GM18870 (cell line): ENCODE results near the gene RASGRF2.

Source experiments
- ATAC-seq: cut with Tn5 transposase; IDR thresholded peaks from one replicate; pipeline ENCODE4 v1.9.1; 2021; ENCODE audit warnings: moderate library complexity; ENCODE audit not compliant: unreplicated experiment

RASGRF2 gene

DNA sequence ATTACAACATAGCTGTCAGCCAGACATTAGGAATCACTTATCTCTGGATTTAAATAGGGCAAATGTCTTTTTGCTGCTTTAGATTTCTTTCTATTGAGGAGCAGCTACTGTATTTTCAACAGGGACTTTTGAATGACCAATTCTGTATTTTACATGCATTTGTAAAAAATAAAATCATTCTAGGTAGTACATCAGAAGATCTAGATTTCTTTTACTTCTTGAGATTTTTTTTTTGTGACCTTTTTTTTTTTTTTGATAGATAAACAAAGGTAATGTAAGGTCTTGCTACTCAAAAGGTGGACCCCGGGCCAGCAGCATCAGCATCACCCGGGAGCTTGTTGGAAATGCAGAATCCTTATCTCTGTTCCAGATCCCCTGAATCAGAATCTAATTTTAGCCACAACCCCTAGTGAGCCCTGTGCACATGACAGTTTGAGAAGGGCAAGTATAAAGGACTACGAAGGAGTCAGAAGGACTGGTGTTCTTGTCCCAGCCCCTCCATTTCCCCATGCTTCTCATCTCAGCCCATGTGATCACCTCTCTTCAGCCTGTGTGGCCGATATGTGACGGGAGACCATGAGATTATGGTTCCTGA is 235.3 kb downstream of the RASGRF2 start:
- ATAC-seq, result no peak

DNA sequence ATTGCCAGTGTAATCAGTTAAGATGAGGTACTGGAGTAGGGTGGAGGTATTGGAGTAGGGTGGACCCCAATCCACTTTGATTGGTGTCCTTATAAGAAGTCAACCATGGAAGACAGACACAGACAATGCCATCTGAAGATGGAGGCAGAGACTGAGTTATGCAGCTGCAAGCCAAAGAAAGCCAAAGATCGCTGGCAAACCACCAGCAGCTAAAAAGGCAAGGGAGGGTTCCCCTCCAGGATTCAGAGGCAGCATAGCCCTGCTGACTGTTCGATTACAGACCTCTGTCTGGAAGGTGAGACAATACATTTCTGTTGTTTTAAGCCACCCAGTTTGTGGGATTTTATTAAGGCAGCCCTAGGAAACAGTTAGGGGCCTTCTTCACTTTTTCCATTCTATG is 242.5 kb downstream of the RASGRF2 start:
- no peak for ATAC-seq

DNA sequence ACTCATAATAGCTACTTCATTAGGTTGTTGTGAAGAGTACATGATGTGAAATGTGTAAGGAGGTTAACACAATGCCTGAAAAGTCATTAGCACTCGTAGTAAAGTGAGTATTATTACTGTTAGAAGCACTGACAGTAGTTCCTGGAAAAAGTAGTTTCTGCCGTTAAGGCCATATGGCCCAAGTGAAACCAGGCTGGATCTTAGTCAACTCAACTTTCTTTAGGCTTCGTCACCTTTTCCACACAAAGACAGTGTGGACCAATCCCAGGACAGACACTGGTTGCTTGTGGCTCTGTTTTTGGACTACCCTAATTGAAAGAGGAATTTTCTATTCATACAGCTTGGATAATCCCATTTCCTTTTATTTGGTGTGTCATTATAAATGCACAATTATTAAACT is 243.6 kb downstream of the RASGRF2 start:
- no peak for ATAC-seq

DNA sequence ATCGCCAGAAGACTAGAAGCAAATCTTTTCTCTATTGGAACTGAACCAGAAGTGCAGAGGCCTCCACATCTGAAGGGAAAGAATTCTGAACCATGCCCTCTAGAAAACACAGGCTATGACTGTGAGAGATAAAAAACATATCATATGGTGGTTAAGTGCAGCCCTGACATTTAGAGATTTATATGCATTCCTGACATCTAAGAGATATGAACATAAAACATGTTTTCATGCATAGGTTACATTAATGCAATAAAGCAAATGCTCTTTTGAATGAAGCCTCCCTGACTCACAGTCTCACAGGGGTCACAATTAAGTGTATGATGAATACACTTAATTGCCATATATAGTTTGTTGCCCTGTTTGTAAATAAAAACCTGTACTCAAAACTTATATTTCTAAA is 244.0 kb downstream of the RASGRF2 start:
- ATAC-seq, result no peak

DNA sequence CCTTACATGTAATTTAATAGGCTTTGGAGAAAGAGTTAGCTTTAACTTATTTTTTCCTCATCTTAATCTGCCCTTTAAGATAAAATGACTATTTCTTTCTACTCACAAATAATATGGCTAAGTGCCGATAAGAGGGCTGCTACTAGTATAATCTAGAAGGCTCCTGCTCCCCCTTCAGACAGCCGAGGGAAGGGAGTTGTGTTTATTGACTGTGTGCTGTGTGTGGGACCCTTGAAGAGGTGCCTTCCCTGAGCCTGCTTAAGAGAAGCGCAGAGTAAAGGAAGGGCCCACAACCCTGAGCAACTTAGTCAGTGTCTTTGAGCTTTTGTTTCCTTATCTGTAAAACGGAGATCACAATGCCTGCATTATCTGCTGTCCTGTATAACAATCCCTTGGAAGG is 244.9 kb downstream of the RASGRF2 start:
- no peak for ATAC-seq

DNA sequence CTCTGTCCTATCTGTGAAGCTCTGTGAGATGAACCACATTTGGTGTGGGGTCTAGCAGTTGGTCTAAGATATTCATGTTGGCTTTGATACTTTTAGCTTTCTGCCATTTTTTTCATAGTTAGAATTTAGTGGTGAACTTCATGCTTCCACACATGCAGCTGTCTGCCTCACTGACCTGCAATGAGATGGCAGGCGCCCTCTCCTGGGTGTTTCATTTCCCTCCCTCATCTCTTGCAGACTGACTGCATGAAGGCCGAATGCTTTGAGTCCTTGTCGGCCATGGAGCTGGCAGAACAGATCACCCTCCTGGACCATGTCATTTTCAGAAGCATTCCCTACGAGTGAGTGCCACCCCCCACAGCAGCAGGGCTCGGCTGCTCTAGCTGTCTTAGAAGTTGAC is 246.8 kb downstream of the RASGRF2 start:
- no peak for ATAC-seq

DNA sequence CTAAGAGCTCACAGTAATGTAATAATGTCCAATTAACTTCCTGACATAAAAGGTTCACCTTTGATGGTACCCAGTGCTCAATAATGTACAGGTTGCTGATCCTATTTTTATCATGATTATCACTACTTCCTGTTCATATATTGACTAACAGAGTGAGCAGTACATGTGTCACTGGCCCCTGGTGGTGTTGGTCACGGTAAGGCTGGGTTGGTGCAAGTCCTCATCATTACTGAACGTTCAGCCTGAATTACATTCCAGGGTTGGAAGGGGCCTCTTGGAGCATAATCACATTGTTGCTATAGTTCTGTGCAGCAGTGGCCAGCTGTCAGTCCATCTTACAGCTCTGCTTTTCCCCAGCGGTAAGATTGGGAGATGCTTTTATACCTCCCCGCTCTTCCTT is 248.7 kb downstream of the RASGRF2 start:
- no peak for ATAC-seq

DNA sequence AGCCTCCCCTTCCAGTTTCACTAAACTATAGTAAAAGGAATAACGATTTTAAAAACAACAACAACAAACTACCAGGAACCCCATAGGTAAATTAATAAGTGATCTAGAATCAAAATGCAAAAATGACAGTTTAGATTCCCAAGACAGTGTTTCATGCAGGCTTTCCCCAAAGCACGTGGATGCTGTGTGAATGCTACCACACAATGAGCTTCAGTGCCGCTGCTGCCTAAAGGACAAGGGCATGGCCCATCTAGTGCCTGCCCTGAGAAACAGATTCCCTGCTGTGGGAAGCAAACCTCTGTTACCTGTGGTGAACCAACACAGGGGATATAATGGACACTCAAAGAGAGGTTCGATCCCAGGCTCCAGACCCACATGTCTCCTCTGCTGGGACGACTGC is 249.2 kb downstream of the RASGRF2 start:
- ATAC-seq, result no peak

DNA sequence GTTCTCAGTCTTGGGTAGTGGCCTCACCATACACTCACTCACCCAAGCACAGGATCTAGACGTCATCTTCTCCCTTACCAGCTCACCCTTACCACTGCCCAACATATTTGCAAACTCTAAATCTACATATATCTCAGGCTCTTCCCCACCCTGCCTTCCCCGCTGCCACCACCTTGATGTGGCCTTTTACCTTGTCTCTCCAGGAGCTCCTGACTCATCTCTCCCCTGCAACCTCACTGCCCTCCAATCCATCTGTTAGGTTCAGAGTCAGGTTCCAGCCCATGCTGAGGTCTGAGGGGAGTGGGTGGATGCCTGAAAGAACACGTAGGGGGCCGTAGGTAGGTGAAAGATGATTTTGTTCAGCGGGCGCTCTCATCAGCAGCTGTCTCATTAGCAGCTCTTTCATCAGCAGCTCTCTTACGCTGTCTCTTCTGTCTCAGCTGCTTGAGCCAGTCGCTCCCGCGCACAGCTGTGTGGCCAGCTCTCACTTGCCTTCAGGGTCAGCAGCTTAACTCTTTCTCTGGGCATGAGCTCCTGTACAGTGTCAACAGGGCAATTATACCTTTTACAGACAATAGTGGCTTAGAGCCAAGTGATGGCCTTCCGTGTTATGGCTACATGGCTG is 249.8 kb downstream of the RASGRF2 start:
- ATAC-seq, result no peak

DNA sequence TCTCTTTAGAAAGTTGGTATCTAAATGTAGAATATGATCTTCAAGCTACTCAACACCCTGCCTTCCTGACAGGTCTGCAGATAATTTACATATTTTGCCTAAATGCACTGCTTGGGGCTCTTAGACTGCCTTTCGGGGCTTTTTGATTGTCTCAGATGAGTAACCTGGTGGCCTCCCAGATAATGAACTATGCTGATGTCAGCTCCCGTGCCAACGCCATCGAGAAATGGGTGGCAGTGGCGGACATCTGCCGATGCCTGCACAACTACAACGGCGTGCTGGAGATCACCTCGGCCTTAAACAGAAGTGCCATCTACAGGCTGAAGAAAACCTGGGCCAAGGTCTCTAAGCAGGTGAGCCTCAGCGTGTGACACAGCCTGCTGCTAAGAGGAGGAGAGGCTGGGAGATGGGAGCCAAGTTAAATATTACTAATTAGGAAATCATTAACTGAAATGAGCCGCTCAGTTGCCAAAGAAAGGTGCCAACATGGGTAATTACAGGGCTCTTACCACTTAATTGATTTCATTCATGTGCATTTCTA is 252.1 kb downstream of the RASGRF2 start:
- peak; percentile 60 for ATAC-seq

DNA sequence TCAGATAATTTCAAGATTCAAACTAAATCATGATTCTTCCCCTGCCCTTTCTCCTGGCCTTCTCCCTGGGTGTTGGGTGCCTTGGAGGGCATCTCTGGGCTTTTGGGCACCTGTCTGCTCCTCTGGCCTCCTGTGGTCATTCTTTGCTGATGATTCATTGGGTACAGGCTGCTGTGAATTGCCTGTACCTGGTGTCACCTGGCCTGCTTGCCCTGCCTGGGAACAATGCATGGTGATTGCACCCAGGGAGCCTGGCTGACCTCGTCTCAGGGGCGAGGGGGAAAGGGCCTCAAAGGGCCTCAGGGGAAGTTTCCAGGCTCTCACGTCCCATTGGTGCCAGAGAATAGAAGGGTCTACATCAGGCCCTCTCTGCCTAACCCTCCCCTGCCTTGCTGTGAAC is 252.9 kb downstream of the RASGRF2 start:
- no peak for ATAC-seq

DNA sequence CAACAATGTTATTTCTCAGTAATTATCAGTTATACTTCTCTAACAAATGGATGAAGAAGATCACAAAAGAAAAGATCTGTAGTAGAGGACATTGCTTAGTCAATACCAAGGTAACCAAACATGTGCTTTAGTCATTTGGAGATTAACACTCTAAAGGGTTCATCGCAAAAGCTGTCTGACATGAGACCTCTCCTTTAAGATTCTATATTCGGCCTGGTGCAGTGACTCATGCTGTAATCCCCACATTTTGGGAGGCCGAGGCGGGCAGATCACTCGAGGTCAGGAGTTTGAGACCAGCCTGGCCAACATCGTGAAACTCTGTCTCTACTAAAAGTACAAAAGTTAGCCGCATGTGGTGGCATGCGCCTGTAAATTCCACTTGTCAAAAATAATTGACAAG is 254.7 kb downstream of the RASGRF2 start:
- ATAC-seq, result no peak

DNA sequence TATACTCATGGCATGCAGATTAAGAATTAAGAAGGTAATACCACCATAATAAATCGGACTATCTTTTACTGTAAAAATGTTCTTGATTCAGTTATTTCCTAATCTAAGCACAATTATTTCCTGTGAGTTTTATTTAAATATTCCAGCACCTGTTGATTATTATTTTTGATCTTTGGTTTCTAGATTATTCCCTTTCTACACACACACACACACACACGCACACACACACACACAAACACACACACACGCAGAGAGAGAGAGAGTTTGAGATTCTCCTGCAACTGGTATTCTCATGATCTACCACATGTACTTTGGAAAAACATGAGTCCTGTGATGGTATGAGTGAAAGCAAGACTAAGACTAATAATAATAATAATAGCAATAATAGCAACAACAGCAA is 256.0 kb downstream of the RASGRF2 start:
- no peak for ATAC-seq

DNA sequence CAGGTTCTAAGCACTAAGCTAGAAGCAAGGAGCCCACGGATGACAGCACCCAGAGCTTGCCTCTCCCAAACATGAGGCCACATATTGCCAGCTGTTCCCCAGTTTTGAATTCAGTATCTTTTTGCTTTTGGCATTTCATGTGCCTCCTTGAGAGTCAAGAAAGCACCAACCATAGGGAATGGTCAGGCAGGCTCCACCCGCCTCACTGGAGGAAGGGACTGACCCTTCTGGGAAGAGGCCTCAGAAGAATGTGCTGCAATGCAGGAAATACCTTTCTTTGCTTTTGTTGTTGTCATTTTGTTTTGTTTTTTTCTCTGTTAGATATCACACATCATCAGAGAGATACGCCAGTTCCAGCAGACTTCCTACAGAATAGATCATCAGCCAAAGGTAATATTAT is 259.2 kb downstream of the RASGRF2 start:
- no peak for ATAC-seq

DNA sequence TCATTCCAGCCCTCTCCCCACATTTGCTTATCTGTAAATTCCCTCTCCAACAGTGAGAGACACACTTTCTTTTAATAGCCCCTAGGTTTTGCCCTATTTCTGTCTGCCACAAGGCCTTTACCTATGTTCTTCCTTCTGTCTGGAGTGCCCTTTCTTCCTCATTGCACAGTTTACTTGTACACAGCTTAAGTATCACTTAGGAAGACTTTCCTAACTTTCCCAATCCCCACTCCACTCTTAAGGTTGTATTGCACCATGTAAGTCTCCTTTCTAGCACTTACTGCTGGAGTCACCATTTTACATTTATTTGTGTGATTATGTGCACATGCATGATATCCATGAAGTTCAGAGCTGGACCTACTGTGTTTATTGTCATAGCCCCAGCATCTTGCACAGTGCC is 262.1 kb downstream of the RASGRF2 start:
- ATAC-seq, result no peak

DNA sequence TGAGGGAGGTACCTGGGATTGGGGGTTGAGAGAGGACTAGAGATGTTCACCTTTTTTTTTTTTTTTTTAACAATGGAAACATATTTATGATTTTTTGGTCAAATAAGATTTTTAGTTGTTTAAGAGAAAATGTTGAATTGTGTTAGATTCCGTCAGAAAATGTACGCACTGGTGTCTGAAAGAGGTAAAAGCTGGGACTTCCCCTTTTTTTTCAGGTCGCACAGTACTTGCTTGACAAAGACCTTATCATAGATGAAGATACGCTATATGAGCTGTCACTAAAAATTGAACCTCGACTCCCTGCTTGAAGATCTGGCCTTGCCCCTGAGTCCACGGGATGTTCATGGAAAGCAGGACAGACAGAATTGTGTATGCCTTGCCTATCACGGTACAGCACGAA is 265.3 kb downstream of the RASGRF2 start:
- ATAC-seq, result no peak

DNA sequence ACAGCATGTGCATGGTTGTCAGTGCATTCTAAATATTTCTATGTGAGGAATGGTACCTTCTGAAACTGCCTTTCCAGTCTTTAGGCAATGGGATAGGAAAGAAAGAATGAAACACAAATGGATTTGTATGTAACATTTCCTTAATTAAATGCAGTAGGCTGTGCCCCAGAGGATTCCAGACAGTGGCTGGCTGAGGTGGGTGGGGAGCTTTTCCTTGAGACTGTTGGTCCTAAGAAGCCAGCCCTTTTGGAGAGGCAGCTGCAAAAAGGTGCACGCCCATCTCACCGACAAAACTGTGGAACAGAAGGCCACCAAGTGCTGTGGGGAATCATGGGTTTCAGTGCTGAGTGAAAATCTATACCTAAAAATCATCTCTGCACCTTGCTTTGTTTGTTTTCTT is 266.1 kb downstream of the RASGRF2 start:
- ATAC-seq, result no peak

DNA sequence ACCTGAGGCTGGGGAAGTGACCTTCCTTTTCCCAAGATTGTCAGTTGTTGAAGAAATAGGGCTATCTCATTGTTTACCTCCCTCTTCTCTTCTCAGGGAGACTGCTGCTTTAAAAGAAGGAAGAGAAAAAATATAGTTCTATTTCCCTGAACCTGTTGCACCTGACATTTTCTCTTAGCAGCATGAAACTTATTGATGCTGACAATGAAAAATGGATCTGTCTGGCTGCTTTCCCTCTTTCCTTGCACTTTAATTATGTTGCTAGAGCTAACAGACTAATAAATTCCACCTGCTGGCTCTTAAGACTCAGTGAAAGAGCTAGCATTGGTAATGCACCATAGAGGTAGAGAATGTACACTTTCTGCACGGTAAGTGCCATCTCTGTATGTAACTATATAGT is 266.8 kb downstream of the RASGRF2 start:
- ATAC-seq, result no peak

DNA sequence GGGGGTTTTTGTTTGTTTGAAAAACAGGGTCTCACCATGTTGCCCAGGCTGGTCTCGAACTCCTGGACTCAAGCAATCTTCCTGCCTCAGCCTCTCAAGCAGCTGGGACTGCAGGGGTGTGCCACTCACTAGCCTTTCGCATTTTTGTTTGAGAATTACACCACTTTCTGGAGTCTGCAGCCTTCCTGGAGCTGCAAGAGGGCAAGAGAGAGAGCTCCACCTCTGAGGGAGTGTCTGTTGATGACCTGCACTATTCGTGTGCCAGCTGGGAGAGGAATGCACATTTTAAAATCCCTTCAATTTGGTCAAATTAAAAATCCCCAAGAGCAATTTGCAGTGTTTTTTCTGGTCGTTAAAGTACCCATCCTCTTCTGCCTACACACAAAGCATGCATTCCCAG is 267.9 kb downstream of the RASGRF2 start:
- no peak for ATAC-seq

DNA sequence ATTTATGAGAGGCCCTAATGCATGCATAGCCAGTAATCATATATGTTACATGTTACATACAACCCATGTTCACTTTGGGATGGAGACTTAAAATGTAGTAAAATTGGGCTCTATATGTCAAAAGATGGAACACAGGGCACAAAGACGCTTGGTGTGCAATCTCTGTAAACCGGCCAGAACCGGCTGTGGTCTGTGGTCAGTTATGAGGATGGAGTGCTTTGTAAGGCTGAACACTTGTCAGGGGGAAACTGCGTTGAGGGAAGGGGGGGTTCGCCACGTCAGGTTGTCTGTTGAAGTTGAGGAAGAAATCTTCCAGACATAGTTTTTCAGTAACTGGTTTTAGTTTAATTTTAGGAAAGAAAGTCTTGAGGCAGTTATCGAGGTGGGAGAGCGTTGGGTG is 270.3 kb downstream of the RASGRF2 start:
- no peak for ATAC-seq

DNA sequence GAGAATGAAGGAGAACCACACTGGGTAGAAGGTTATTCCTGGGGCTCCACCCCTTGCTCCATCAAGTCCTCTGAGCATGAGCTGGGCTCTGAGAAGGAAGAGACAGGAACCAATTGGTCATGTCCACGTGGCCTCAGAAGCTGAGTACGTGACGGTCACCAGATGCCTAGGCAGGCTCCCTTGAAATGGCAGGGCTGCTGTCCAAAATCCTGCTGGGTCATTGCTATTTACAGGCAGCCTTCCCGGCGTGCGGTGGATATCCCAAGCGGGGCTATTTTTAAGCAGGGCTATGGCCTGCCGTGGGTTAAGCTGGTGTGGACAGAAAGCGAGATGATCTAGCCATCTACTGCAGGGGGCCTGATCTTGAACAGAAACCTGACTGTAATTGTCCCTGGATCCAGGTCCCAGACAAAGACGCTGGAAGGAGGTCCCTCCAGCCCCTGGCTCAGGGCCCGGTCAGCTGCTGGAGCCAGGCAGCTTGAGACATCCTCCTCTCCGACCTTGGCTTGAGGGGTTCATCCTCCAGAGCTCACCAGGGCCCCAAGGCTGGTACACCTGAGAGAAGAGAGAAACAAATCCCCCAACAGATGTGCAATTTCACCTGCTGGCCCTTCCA is 272.4 kb downstream of the RASGRF2 start:
- no peak for ATAC-seq

DNA sequence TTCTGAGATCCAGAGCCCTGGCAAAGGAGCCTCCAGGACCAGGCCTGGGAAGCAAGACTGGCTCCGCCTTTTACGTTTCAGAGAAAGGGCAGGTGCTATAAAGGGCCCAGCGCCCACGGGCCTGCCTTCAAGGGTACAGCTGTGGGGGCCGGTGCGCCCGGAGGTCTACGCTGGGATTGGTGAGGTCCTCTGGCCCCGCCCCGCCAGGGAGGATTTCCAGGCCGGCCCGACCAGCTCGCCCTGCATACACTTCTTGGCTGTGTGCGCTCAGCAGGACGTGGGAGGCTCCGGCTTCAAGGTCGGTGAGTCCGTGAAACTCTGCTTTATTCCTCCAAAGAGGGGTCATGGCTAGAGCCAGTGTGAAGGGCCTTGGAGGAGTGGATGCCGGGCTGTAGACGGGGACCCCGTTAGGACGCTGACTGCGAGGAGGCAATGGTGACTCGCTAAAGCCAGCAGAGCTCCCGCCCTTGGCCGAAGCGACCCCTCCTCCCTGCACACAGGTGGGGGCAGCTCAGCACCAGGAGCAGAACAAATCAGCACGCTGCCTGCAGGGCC is 273.0 kb downstream of the RASGRF2 start, which contains the start of gene CKMT2:
TSS of gene CKMT2 (plus strand) at position 243 of the 555 bp plus-strand sequence. CDS start 17,811 bp downstream, outside the sequence.
- no peak for ATAC-seq
